Measurements from ENCODE around the gene DVL2. TPM values are rescaled to one million over a fixed set of nuclear protein-coding genes. Genes with fewer than 3 reads are reported as not detected.

The DVL2 gene
- total and polyA plus RNA-seq, 2 of the 13 experiments (the other 11 are each of a cell fraction or from before 2014, with no cell fraction given): 5.7 to 38.2 TPM

GRCh38 chr17:7191571-7192270 lies 42.6 kb downstream of the DVL2 start (continued):
- TF ChIP-seq HNF1B (CRISPR knock-in tag; IDR thresholded peaks at IDR 0.05) (0 out of 2 replicates have a peak, but pooled peaks have one; percentile 20), KDM2A (CRISPR knock-in tag; IDR thresholded peaks at IDR 0.05; ENCODE audit: borderline replicate concordance, low read depth) (peak; percentile 21; the same call in 1 of the 2 replicates), ZNF496 (CRISPR knock-in tag; IDR thresholded peaks at IDR 0.05; ENCODE audit: insufficient replicate concordance) (no peak)

- no peaks in the 10 kb centered on the region for H3K27me3 ChIP-seq (ENCODE audit: control insufficient read depth in 1 of 2, insufficient read depth in 2 of 2, low read length in 2 of 2)
- in situ Hi-C loops (cut with HindIII; ENCODE audit: extremely low pct_ligation_motif_present, low pct_unique_long_range_greater_than_20kb): no loop called here
- no peaks in the 10 kb centered on the region for H4K20me1 ChIP-seq (ENCODE audit: insufficient read depth, low read length)
- H3K4me1 ChIP-seq (ENCODE audit: insufficient read depth, low read length): peaks cover 39% of the 10 kb centered on the region
- DNase-seq (ENCODE audit: low spot score) (no peak), FAIRE-seq (no peak), ATAC-seq (peak; percentile 42)
- no peak overlapping the region for H3K27ac ChIP-seq (ENCODE audit: extremely low read length, insufficient read depth, low read length)
- TF ChIP-seq MYC (CRISPR knock-in tag; IDR thresholded peaks at IDR 0.05; ENCODE audit: borderline replicate concordance) (peak; percentile 14; the same call in 1 of the 2 replicates), ZFX (CRISPR knock-in tag; IDR thresholded peaks at IDR 0.05; ENCODE audit: low read depth) (0 out of 2 replicates have a peak, but pooled peaks have one; percentile 3), ZFP90 (CRISPR knock-in tag; IDR thresholded peaks at IDR 0.05; ENCODE audit: borderline replicate concordance) (0 out of 2 replicates have a peak, but pooled peaks have one; percentile 16), BCL6 (CRISPR knock-in tag; IDR thresholded peaks at IDR 0.05) (0 out of 2 replicates have a peak, but pooled peaks have one; percentile 26), MEF2D (CRISPR knock-in tag; IDR thresholded peaks at IDR 0.05) (no peak), ZNF687 (CRISPR knock-in tag; IDR thresholded peaks at IDR 0.05) (0 out of 2 replicates have a peak, but pooled peaks have one; percentile 6), ZFAT (CRISPR knock-in tag; conservative IDR thresholded peaks at IDR 0.05) (no peak), NFIB (CRISPR knock-in tag; IDR thresholded peaks at IDR 0.05; ENCODE audit: borderline replicate concordance) (no peak), ZNF597 (CRISPR knock-in tag; IDR thresholded peaks at IDR 0.05) (no peak)
- peak overlapping the region; percentile 58 for H3K4me2 ChIP-seq (ENCODE audit: low read depth, low read length)
- 59% methylated on average over 7 of the region's 12 CpGs for WGBS (ENCODE audit: low lambda C conversion rate)
- no peaks in the 10 kb centered on the region for H3K9me3 ChIP-seq (ENCODE audit: low read length)
- no peaks in the 10 kb centered on the region for H3K36me3 ChIP-seq (replicated peaks in 1 of 2; ENCODE audit: control insufficient read depth in 1 of 2, insufficient read depth in 2 of 2, low read length in 2 of 2)
- CTCF ChIA-PET (ENCODE audit: low intra/inter-chr PET ratio, low total read pairs): no interaction called here
- peak overlapping the region in 1 of 3 experiments; percentile 28; a peak in 1 of 6 replicates for H3K4me3 ChIP-seq (replicated peaks in 1 of 3; ENCODE audit: insufficient read depth in 1 of 3, low read depth in 2 of 3, low read length in 3 of 3)
- no peak overlapping the region for H2AFZ ChIP-seq (ENCODE audit: low read length)
- POLR2A ChIA-PET: interaction anchor here (0.7 to 1.5 kb wide), 4 partner anchors 11 to 77 kb away, joined by 3 to 4 read pairs (median 4); partner anchors contain the start of genes ASGR1 and ASGR2
- 0 out of 2 replicates have a peak overlapping the region, but pooled peaks have one; percentile 29 for H3K9ac ChIP-seq (ENCODE audit: insufficient read depth, low read depth, low read length)
- intact Hi-C loops (cut with micrococcal nuclease; ENCODE audit: unreplicated experiment): no loop called here
- H3K79me2 ChIP-seq (ENCODE audit: insufficient read depth, low read length): no peaks in the 10 kb centered on the region
- BruUV-seq (replicated peaks): no TSS peak
Measured at GRCh38 chr17:7191069-7191468, 43.2 kb downstream of the DVL2 start.

Data from HepG2 (cell line).